Right kidney (tissue), 9 donors: ENCODE data around the gene NT5M.
"Not testable (repeated sequence)": the region's sequence is repeated elsewhere in the genome, so short reads cannot be mapped to it uniquely, and the experiment has no call there.

Experiments
- DNase-seq: peaks from one replicate; pipeline ENCODE4 v3.0.0-alpha.2; 2016
- long read RNA-seq, 8 donors: transcript quantifications; one replicate each; lab custom pipeline, GENCODE V29; 2026

NT5M gene
- long read RNA-seq, donor 1, partial matches to known transcripts, result 0 of 1 reads
- long read RNA-seq, donor 1, other reads (novel, unspliced or antisense), result 0 of 1 reads
- long read RNA-seq, donor 2, partial matches to known transcripts, result 0 of 2 reads
- long read RNA-seq, donor 2, other reads (novel, unspliced or antisense), result 0 of 2 reads
- long read RNA-seq, donor 3, result 0 reads
- long read RNA-seq, donor 4, partial matches to known transcripts, result 0 of 1 reads
- long read RNA-seq, donor 4, other reads (novel, unspliced or antisense), result 0 of 1 reads
- long read RNA-seq, donor 5, partial matches to known transcripts, result 0 of 1 reads
- long read RNA-seq, donor 5, other reads (novel, unspliced or antisense), result 0 of 1 reads
- long read RNA-seq, donor 6, result 0 reads
- long read RNA-seq, donor 7, result 0 reads
- long read RNA-seq, donor 8, partial matches to known transcripts, result 0 of 3 reads
- long read RNA-seq, donor 8, other reads (novel, unspliced or antisense), result 0 of 3 reads

DNA sequence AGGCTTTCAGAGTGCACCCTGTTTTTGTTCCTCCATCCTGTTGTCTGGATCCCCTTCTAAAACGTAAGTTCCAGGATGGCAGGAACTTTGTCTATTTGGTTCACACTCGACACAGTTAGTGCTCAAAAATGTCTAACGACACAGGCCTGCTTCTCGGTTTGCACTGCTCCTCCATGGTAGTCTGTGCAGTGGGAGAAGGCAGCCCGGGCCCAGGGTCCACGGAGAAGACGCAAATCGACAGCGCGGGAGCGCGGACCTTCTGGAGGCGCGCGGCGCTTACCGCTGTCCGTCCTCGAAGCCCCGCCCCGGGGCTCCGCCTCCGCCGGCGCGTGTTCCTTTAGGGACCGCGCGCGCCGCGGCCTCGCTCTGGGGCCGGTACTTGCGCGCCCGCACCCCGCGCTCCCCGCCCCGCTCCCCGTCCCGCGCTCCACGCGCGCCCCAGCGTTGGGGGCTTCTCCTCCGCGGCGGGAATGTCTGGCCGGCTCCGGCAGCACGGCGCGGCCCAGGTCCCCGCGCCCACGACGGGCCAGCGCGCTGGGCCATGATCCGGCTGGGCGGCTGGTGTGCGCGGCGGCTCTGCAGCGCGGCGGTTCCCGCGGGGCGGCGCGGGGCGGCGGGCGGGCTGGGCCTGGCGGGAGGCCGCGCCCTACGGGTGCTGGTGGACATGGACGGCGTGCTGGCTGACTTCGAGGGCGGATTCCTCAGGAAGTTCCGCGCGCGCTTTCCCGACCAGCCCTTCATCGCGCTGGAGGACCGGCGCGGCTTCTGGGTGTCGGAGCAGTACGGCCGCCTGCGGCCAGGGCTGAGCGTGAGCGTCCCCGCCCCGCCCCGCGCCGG, at the start of gene NT5M:
Gene NT5M (plus strand): TSS at position 364 of the 837 bp plus-strand sequence. CDS start 178 bp downstream, at position 542.
- DNase-seq, result peak; percentile 80

DNA sequence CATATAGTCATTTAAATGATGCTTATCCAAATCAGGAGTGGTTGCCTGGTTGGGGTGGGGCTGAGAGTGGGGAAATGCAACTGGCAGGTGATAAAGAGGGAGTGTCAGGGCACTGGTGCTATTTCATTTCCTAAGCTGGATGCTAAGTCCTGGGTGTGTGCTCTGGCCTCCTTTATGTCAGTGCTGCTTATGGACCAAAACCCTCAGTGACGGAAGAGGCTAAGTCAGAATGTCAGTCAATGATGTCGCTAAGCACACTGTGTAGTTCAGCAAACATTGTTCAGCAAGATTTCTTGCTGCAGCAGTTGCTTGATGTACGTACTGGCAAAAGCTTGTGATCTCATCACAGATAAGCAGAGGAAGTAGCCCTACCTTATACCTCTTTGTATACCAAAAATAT, 49.8 kb upstream of the NT5M start:
- no peak for DNase-seq

DNA sequence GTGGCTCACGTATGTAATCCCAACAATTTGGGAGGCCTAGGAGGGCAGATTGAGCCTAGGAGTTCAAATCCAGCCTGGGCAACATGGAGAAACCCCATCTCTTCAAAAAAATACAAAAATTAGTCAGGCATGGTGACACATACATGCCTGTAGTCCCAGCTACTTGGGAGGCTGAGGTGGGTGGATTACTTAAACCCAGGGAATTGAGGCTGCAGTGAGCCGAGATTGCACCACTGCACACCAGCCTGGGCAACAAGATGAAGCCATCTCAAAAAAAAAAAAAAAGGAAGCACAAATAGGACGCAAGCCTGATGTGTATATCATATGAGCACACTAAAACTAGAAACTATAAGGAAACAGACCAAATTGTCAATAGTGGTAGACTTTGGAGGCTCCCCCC, 49.1 kb upstream of the NT5M start:
- no peak for DNase-seq

DNA sequence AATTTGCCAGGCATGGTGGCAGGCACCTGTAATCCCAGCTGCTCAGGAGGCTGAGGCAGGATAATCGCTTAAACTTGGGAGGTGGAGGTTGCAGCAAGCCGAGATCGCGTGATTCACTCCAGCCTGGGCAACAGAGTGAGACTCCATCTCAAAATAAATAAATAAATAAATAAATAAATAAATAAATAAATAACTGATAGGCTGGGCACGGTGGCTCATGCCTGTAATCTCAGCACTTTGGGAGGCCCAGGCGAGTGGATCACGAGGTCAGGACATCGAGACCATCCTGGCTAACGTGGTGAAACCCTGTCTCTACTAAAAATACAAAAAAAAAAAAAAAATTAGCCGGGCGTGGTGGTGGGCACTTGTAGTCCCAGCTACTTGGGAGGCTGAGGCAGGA, 47.5 kb upstream of the NT5M start:
- DNase-seq, result not testable (repeated sequence)

DNA sequence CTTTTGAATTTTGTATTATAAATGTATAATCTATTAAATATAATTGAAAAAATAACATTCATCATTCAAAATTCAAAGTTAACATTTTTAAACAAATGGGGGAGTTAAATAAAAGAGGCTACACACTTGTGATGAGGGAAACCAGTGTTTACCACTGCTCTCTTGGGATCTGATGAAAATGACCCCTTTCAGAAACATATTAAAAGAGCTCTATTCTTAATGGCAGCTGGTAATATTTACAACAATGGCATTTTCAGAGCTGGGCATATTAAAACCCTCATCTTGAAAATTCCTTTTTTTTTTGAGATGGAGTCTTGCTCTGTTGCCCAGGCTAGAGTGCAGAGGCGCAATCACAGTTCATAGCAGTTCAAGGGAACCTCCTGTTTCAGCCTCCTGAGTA, 46.9 kb upstream of the NT5M start:
- no peak for DNase-seq

DNA sequence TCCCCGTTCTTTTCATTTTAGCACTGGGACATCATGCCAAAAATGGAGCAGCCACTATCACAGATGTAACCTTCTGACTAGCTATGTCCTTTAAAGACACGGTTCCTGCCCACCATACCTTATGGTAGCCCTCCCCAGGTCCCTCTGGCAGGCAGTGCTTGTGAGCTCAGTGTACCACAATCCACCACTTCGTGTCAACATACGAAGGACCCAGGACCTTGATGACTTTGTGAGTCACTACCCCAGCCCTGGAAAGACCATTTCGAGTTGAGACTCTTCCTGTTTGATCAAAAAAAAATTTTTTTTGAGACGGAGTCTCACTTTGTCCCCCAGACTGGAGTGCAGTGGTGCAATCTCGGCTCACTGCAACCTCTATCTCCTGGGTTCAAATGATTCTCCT, 45.2 kb upstream of the NT5M start:
- no peak for DNase-seq

DNA sequence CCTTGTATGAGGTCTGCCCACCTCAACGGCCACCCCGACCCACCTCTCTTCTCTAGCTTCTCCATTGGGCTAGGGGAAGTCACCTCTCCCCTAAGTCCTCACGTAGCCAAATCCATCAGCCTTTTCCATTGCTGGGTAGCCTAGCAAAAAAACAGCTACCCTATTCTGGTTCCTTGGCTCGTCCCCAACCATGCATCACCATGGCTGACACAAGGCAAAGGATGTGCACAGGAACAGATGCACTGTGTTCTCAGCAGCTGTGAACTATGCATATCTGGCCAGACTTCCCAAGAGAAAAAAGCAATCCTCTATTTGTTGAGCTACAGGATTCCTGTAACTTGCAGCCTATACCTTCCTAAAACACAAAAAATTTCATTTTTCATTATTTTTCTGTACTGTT, 44.2 kb upstream of the NT5M start:
- DNase-seq, result no peak

DNA sequence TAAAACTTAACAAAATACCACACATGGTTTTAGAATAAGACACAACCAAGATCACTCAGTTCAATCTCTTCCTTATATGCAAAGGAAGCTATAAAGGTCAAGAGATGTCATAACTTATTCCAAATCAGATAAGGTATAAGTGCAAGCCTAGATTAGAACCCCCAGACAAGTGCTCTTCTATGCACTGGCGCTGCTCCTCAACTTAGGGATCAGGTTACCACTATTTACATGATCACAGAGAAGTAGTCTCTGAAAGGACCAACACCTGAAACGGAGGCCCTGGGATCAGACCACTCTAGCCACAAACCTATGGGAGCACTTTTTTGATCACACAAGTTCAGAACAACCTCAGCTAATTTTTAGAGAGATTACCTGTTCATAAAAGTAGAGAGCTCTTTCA, 38.7 kb upstream of the NT5M start:
- no peak for DNase-seq

DNA sequence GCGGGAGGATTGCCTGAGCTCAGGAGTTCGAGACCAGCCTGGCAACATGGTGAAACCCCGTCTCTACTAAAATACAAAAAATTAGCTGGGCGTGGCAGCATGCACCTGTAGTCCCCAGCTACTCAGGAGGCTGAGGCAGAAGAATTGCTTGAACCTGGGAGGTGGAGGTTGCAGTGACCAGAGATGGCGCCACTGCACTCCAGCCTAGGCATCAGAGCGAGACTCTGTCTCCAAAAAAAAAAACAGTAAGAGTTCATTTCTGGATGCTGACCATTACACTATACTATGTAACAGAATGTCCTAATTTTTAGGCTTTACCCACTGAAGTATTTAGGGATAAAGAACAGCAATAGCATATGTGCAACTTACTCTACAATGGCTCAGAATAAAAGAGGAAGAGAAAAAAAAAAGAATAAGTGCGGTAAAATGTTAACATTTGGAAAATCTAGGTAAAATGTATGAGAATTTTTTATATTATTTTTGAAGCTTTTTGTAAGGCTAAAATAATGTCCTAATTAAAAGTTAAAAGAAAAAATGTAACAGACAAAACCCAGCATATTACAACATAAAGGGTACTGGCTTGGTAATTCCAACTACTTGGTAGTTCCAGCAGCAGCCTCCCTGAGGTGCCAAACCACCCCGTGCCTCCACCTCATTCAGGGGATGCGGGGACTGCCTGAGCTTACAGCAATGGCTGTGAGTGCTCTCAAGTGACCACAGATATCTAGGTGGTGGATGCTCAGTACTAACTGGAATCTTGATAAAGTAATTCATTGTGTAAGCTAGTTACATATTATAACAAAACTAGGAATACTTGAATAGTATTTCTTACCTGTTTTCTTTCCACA, 33.0 kb upstream of the NT5M start:
- DNase-seq, result no peak

DNA sequence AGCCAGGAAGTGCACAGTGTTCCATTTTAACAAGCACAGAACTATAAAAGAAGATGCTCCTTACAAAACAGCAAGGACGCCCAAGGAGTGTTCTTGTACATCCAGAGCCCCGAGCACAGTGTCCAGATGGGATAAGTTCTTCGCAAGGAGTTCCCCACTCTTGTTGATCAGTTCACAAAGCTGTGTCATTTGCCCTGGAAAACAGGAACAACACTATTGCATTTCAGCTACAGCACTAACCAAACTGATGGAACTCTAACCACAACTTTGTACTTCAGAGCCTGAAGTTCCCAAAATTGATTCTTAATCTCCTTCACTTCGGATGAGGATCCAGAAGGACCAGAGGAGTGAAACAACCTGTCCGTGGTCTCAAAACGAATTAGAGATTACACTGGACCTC, 27.2 kb upstream of the NT5M start:
- no peak for DNase-seq

DNA sequence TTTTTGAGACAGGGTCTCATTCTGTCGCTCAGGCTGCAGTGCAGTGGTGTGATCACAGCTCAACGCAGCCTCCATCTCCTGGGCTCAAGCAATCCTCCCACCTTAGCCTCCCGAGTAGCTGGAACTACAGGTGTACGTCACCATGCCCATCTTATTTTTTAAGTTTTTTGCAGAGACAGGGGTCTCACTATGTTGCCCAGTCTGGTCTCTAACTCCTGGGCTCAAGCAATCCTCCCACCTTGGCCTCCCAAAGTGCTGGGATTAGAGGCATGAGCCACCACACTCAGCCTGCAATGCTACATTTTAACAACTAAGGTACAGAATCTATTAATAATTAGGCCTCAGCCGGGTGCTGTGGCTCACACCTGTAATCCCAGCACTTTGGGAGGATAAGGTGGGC, 25.7 kb upstream of the NT5M start:
- not testable (repeated sequence) for DNase-seq

DNA sequence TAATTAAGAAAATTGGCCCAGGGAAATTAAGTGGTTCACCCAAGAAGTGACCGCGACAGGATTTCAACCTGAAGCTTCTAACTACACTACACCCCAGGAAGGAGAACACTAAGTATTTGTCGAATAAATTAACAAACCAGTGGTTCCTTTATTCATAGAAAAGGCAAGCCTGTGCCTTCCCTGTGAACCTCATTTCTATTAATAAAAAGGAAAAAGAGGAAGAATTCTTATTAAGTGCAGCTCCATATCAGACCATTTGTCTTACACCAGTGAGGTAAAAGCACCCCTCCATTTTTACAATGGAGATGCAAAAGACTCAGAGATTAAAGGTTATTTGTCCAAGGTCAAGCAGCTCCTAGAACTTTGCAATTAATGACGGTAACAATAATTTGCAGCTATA, 23.9 kb upstream of the NT5M start:
- no peak for DNase-seq

DNA sequence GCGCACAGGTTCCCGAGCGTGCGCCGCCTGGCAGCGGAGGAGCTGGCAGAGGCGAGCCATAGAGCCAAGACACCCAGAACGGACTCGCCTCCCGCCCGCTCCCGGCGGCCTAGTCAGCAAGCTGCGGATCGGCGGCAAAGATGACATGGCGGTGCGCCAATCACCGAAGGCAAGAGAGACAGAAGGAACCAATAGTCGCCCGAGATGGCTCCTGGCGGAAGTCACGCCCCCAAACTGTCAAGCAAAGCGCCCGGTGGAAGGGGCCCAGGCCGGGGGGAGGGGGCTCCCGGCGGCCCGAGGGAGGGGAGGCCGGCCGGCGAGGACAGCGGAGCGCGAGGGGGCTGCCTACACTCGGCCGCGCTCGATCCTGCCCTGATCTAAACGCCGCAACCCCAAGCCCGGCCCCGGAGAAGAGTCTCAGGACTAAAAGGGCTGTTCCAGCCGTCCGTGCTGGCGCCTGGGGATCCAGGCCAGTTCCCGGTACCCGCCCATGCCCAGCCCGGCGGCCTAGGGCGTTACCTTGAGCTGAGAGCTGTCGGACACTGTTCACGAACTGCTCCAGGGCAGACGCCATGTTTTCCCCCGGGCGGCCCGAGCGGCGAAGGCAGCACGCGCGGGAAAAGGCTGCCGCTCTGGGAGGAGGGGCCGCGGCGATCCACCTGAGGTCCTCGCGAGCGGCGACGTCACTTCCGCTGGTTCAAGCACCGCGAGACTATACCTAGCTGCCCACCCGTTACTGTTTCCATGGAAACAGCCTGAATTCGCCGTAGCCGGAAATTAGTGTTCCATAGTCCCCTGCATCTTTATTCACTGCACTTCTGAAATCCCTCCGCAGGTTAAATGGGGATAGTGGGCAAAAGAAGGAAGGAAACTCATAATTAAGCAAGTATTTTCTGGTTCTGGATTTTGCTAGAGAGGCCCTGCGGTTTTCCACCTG, 22.3 kb upstream of the NT5M start, which contains the start of gene COPS3:
Gene COPS3 (minus strand): TSS at position 634 of the 937 bp plus-strand sequence. CDS start 60 bp downstream, at position 574.
- DNase-seq, result peak; percentile 97

DNA sequence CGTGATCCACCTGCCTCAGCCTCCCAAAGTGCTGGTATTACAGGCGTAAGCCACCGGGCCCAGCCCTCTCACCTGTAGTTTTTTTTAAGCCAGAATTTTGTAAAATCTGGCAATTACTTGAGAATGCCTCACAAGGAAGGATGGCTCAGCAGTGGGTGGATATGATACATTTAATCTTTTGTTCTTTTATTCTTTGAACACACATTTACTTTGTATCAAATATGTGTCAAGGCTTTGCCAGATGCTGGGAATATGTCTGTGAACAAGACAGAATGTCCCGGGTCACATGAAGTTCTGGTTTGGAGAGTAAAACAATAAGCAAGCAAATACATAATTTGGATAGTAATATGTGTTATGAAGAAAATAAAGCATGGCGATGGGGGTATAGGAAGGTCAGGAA, 17.2 kb upstream of the NT5M start:
- DNase-seq, result no peak

DNA sequence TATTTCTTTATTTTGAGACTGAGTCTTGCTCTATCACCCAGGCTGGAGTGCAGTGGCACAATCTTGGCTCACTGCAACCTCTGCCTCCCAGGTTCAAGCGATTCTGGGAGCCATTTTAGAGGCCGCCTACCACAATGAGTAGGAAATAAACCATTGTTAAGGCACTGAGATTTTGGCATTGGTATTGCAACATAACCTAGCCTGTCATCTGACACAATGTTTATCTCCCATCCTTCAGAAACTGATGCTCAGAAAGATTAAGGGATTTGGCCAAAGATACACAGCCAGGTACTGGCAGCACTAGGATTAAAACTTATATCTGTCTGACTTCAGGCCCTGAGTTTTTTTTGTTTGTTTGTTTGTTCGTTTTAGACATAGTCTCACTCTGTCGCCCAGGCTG, 14.1 kb upstream of the NT5M start:
- DNase-seq, result no peak

DNA sequence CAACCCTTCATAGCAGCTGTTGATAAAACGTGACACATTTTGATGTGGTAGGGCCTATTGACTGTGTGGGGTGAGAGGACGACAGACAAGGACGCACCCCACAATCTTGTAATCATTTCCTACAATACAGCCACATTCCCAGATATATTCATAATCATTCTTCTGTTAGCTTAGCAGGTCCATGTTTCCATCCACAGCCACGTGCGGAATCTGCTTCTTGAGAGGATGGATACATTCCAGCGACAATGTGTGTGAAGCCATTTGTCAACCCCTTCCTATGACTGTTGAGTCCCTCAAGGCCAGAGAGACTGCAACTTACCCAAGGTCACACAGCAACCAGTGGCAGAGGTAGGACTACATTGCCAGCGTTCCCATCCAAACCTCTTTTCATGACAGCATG, 13.5 kb upstream of the NT5M start:
- DNase-seq, result no peak

DNA sequence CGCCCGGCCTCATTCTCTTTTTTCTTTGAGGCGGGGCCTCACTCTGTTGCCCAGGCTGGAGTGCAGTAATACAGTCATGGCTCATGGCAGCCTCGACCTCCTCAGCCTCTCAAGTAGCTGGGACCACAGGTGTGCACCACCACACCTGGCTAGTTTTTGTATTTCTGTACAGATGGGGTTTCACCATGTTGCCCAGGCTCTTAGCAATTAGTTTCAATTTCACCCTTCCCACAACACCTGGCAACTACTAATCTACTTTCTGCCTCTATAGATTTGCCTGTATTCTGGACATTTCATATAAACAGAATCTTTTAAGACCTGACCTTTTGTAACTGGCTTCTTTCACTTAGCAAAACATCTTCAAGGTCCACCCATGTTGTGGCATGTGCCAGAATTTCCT, 8.0 kb upstream of the NT5M start:
- no peak for DNase-seq

DNA sequence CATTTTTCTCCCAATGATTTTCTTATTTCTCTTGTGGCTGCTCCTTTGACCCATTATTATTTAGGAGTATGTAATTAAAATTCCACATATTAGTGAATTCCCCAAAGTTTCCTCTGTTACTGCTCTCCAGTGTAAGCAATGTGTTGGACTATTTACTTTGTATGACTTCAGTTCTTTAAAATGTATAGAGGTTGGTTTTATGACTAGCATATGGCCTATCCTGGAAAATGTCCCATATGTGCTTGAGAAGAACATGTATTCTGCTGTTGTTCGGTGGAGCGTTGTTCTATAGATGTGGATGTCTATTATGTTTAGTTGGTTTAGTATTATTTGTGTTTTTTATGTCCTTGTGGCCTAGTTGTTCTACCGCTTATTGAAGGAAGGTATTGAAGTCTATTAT, 6.0 kb upstream of the NT5M start:
- no peak for DNase-seq

DNA sequence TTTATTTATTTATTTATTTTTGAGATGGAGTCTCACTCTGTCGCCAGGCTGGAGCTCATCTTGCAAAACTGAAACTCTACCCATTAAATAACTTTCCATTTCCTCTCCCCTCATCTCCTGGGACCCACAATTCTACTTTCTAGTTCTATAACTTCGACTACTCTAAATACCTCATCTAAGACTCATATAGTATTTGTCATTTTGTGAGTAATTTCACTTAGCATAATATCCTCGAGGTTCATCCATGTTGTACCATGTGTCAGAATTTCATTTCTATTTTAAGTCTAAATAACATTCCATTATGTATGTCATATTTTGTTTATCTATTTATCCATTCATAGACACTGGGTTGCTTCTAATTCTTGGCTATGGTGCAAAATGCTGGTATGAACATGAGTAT, 5.1 kb upstream of the NT5M start:
- no peak for DNase-seq

DNA sequence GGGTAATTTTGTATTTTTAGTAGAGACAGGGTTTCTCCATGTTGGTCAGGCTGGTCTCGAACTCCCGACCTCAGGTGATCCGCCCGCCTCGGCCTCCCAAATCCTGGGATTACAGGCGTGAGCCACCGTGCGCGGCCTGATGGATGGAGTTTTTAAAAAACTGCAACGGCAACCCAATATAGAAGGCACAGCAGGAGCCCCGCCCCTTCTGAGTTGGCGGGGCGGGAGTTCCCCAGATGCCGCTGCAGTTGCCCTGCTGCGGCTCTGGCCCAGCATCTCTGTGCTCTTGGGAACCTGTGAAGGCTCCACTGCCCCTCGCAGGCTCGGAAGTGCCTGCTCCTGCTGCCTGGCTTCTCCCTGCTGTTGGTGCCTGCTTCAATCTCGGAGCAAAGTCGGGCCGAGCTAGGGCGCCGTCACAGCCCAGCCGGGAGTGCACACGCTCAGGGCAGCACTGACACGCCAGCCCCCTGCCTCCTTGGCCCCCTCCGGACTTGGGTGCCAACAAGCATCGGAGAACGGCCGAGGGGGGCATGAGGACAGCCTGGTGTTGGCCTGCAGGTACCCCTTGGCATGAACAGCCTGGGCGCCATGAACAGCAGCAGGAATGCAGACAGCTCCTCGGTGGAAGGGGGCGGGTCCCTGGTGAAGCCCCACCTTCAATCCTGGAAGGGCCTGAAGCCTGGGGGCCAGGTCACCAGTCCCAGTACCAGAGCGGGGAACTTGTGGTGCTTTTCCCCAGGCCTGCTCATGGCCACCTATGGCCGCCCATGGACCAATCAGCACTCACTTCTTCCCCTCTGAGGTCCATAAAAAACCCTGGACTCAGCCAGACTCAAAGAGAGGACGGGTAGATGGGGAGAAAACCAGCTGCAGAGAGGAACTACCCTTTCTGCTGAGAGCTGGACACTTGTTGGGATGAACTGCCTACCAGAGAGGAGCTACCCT, 2.3 kb upstream of the NT5M start:
- DNase-seq, result peak; percentile 77
